GM21423 (cell line): ENCODE data around the gene IRF6.

ENCODE experiments used
- ATAC-seq: cut with Tn5 transposase; IDR thresholded peaks from one replicate; pipeline ENCODE4 v1.9.1; 2021; ENCODE audit warnings: mild to moderate bottlenecking, moderate library complexity; ENCODE audit not compliant: unreplicated experiment

The IRF6 gene

GRCh38 chr1:209805875-209806760, at the start of gene IRF6:
IRF6 (minus strand) TSS chr1:209806142; CDS start chr1:209801413, 4,729 bp downstream.
- peak; percentile 90 for ATAC-seq

- no peak for ATAC-seq
These were observed 49.7 kb upstream of the IRF6 start for GRCh38 chr1:209855623-209856022.

- no peak for ATAC-seq
These were observed 49.1 kb upstream of the IRF6 start for GRCh38 chr1:209855006-209855405.

- ATAC-seq: no peak
These were observed 48.3 kb upstream of the IRF6 start for GRCh38 chr1:209854196-209854595.

GRCh38 chr1:209853676-209854075, 47.7 kb upstream of the IRF6 start:
- ATAC-seq: no peak

GRCh38 chr1:209850342-209850979, 44.5 kb upstream of the IRF6 start:
- ATAC-seq: peak; percentile 86

GRCh38 chr1:209849388-209849787, 43.4 kb upstream of the IRF6 start:
- ATAC-seq: no peak

- no peak for ATAC-seq
These were observed 39.4 kb upstream of the IRF6 start for GRCh38 chr1:209845408-209845725.

GRCh38 chr1:209844695-209845407, 38.9 kb upstream of the IRF6 start:
- no peak for ATAC-seq

GRCh38 chr1:209840611-209841010, 34.7 kb upstream of the IRF6 start:
- no peak for ATAC-seq

GRCh38 chr1:209839875-209840546, 34.1 kb upstream of the IRF6 start:
- ATAC-seq: no peak

GRCh38 chr1:209838537-209838936, 32.6 kb upstream of the IRF6 start:
- no peak for ATAC-seq

- no peak for ATAC-seq
These were observed 31.7 kb upstream of the IRF6 start for GRCh38 chr1:209837671-209838070.

- ATAC-seq: no peak
These were observed 29.9 kb upstream of the IRF6 start for GRCh38 chr1:209835782-209836298.

GRCh38 chr1:209831615-209832014, 25.7 kb upstream of the IRF6 start:
- no peak for ATAC-seq

- ATAC-seq: no peak
These were observed 24.8 kb upstream of the IRF6 start for GRCh38 chr1:209830722-209831121.

GRCh38 chr1:209829716-209830115, 23.8 kb upstream of the IRF6 start:
- no peak for ATAC-seq

- ATAC-seq: peak; percentile 94
These were observed 21.7 kb upstream of the IRF6 start, which contains the start of gene UTP25 for GRCh38 chr1:209827384-209828262. UTP25 (plus strand) TSS chr1:209827972; CDS start chr1:209828064, 92 bp downstream.

GRCh38 chr1:209825591-209826434, 19.9 kb upstream of the IRF6 start:
- ATAC-seq: no peak
